ENCODE data around the gene EPOP. TPM values are rescaled to one million over a fixed set of nuclear protein-coding genes. Genes with fewer than 3 reads are reported as not detected.
A peak's percentile ranks its signal among the peaks of the same experiment; 100 is the strongest.

The EPOP gene
- total and polyA plus RNA-seq, 2 of the 13 experiments (the other 11 are each of a cell fraction or from before 2014, with no cell fraction given), result 14.7 to 37.8 TPM

GRCh38 chr17:38702166-38702915, 27.6 kb upstream of the EPOP start (continued):
- TF ChIP-seq ZNF556 (CRISPR knock-in tag; IDR thresholded peaks at IDR 0.05; ENCODE audit: borderline replicate concordance), result 0 out of 2 replicates have a peak, but pooled peaks have one; percentile 59
- peak; percentile 51; the same call in 1 of the 2 replicates for TF ChIP-seq ZNF543 (CRISPR knock-in tag; IDR thresholded peaks at IDR 0.05)
- TF ChIP-seq, protein P1, sequence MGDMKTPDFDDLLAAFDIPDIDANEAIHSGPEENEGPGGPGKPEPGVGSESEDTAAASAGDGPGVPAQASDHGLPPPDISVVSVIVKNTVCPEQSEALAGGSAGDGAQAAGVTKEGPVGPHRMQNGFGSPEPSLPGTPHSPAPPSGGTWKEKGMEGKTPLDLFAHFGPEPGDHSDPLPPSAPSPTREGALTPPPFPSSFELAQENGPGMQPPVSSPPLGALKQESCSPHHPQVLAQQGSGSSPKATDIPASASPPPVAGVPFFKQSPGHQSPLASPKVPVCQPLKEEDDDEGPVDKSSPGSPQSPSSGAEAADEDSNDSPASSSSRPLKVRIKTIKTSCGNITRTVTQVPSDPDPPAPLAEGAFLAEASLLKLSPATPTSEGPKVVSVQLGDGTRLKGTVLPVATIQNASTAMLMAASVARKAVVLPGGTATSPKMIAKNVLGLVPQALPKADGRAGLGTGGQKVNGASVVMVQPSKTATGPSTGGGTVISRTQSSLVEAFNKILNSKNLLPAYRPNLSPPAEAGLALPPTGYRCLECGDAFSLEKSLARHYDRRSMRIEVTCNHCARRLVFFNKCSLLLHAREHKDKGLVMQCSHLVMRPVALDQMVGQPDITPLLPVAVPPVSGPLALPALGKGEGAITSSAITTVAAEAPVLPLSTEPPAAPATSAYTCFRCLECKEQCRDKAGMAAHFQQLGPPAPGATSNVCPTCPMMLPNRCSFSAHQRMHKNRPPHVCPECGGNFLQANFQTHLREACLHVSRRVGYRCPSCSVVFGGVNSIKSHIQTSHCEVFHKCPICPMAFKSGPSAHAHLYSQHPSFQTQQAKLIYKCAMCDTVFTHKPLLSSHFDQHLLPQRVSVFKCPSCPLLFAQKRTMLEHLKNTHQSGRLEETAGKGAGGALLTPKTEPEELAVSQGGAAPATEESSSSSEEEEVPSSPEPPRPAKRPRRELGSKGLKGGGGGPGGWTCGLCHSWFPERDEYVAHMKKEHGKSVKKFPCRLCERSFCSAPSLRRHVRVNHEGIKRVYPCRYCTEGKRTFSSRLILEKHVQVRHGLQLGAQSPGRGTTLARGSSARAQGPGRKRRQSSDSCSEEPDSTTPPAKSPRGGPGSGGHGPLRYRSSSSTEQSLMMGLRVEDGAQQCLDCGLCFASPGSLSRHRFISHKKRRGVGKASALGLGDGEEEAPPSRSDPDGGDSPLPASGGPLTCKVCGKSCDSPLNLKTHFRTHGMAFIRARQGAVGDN (CRISPR knock-in tag; IDR thresholded peaks at IDR 0.05), result peak; percentile 96
- TF ChIP-seq THRA (CRISPR knock-in tag; IDR thresholded peaks at IDR 0.05; ENCODE audit: borderline replicate concordance), result peak; percentile 57; the same call in 1 of the 2 replicates
- no peak; the same call in 1 of the 2 replicates for TF ChIP-seq ZNF17 (CRISPR knock-in tag; IDR thresholded peaks at IDR 0.05)
- peak; percentile 13 to 50; a peak in 1 of 4 replicates for TF ChIP-seq NR2F1 (CRISPR knock-in tag; IDR thresholded peaks at IDR 0.05)
- TF ChIP-seq RFXAP (CRISPR knock-in tag; IDR thresholded peaks at IDR 0.05; ENCODE audit: borderline replicate concordance), result no peak; the same call in 1 of the 2 replicates
- TF ChIP-seq, protein P2, sequence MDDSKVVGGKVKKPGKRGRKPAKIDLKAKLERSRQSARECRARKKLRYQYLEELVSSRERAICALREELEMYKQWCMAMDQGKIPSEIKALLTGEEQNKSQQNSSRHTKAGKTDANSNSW (CRISPR knock-in tag; IDR thresholded peaks at IDR 0.05; ENCODE audit: borderline replicate concordance), result 0 out of 2 replicates have a peak, but pooled peaks have one; percentile 61
- TF ChIP-seq ZBTB43 (CRISPR knock-in tag; conservative IDR thresholded peaks at IDR 0.05), result peak; percentile 85; the same call in 1 of the 2 replicates
- peak; percentile 83; the same call in 1 of the 2 replicates for TF ChIP-seq CBFB (CRISPR knock-in tag; IDR thresholded peaks at IDR 0.05)
- no peak for TF ChIP-seq PAF1 (CRISPR knock-in tag; IDR thresholded peaks at IDR 0.05)
- no peak for TF ChIP-seq ELF4 (CRISPR knock-in tag; IDR thresholded peaks at IDR 0.05; ENCODE audit: borderline replicate concordance)
- peak; percentile 34; the same call in 1 of the 2 replicates for TF ChIP-seq NR1H2 (CRISPR knock-in tag; IDR thresholded peaks at IDR 0.05; ENCODE audit: borderline replicate concordance, low read depth)
- TF ChIP-seq, protein P3, sequence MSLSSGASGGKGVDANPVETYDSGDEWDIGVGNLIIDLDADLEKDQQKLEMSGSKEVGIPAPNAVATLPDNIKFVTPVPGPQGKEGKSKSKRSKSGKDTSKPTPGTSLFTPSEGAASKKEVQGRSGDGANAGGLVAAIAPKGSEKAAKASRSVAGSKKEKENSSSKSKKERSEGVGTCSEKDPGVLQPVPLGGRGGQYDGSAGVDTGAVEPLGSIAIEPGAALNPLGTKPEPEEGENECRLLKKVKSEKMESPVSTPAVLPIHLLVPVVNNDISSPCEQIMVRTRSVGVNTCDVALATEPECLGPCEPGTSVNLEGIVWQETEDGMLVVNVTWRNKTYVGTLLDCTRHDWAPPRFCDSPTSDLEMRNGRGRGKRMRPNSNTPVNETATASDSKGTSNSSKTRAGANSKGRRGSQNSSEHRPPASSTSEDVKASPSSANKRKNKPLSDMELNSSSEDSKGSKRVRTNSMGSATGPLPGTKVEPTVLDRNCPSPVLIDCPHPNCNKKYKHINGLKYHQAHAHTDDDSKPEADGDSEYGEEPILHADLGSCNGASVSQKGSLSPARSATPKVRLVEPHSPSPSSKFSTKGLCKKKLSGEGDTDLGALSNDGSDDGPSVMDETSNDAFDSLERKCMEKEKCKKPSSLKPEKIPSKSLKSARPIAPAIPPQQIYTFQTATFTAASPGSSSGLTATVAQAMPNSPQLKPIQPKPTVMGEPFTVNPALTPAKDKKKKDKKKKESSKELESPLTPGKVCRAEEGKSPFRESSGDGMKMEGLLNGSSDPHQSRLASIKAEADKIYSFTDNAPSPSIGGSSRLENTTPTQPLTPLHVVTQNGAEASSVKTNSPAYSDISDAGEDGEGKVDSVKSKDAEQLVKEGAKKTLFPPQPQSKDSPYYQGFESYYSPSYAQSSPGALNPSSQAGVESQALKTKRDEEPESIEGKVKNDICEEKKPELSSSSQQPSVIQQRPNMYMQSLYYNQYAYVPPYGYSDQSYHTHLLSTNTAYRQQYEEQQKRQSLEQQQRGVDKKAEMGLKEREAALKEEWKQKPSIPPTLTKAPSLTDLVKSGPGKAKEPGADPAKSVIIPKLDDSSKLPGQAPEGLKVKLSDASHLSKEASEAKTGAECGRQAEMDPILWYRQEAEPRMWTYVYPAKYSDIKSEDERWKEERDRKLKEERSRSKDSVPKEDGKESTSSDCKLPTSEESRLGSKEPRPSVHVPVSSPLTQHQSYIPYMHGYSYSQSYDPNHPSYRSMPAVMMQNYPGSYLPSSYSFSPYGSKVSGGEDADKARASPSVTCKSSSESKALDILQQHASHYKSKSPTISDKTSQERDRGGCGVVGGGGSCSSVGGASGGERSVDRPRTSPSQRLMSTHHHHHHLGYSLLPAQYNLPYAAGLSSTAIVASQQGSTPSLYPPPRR (CRISPR knock-in tag; IDR thresholded peaks at IDR 0.05; ENCODE audit: borderline replicate concordance), result peak; percentile 57; the same call in 1 of the 2 replicates
- TF ChIP-seq ZFP1 (CRISPR knock-in tag; IDR thresholded peaks at IDR 0.05), result no peak
